OCI-M1 (cell line): Measurements from ENCODE around the gene DPH6.
A peak's percentile ranks its signal among the peaks of the same experiment; 100 is the strongest.
"Not testable (repeated sequence)": the region's sequence is repeated elsewhere in the genome, so short reads cannot be mapped to it uniquely, and the experiment has no call there.

Experiments
- DNase-seq: peaks from one replicate; lab custom pipeline; 2025; lab: John Stamatoyannopoulos, UW

The DPH6 gene

DNA sequence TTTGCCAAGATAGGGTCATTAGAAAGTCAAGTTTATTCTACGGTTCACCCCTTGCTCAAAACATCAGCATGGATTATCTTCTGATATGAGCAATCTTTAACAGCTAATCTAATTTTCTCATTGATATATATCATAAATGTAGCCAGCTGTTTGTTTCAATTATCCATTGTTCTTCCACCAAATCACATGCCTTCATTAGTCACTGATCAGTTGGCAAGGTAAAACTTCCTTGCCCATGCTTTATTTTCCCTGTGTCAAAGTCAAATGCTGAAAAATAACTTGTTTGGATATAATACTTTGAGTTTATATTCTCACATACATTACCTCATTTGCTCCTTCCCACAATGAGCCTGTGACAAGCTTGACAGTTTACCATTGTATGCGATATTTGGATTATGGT, 60.6 kb downstream of the DPH6 start:
- DNase-seq: no peak

DNA sequence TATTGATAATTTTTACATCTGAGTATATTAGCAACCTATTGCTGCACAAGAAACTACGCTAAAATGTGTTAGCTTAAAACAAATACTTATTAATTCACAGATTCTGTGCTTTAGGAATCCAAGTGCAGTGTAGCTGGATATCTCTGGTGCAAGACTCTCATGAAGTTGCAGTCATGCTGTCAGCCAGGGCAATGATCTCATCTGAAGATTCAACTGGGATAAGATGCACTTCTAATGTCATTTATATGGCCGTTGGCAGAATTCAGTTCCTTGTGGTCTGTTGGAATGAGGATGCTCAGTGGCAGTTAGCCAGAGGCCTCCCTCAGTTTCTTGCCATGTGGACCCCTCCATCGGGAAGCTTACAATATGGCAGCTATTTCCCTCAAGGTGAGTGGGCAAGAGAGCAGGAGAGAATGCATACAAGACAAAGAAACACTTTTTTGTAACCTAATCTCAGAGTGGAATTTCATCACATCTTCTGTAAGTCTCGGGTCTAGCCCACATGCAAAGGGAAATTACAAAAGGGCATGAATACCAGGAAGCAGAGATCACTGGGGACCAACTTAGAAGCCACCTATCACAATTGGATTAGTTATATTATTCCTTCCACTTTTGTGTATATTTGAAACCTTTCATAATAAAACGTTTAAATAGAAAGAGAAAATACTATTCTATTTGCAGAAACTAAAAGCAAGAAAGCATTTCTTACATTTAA, 61.6 kb downstream of the DPH6 start:
- no peak for DNase-seq

DNA sequence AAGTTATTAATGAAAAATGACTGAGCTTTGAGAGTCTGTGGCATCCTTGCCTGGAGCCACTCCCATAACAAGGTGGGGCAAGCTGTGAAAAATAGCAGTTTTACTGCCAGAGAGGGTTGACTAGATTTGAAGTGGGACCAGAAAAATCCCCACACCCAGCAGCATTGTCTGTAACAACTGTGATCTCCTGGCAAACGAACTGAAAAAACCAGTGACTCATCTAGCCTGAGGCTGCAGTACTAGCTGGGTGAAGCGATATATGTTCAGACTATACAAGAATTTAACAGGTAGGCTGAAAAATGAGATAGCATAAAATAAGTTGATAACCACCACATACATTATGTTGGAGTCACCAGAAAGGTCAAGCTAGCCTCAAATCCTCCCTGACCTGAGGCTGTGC, 64.0 kb downstream of the DPH6 start:
- peak; percentile 73 for DNase-seq

DNA sequence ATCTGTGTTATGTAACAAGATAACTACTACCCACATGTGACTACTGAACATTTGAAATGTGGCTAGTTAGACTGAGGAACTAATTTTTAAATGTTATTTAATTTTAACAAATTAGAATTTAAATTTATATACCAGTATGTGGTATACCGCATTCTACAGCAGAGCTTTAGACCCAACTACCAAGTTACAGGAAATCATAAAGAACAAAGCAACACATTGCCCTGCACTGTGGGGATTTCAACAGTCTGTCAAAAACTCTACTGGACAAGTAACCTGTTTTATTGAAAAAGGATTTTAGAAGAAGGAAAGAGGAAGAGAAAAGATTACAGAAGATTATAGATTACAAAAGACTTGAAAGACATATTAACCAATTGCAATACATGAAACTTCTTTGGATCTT, 64.9 kb downstream of the DPH6 start:
- DNase-seq: peak; percentile 13

DNA sequence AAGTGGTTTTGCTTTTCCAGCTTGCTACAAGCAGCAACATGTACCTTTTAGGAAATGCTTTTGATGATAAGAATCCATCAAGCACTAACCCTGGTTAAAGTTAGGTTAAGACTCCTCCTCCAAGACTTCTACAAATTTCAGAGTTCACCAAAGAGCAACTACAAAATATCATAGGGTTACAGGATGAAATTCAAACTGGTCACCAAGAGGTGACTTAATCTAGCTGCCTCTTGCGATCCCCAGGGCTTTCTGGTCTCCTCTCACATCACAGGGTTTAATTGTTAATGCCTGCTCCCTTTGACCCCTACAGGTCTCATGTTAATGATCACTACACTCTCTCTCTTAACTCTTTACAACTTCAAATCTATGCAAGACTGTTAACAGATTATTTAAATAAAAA, 66.5 kb downstream of the DPH6 start:
- DNase-seq: peak; percentile 25

DNA sequence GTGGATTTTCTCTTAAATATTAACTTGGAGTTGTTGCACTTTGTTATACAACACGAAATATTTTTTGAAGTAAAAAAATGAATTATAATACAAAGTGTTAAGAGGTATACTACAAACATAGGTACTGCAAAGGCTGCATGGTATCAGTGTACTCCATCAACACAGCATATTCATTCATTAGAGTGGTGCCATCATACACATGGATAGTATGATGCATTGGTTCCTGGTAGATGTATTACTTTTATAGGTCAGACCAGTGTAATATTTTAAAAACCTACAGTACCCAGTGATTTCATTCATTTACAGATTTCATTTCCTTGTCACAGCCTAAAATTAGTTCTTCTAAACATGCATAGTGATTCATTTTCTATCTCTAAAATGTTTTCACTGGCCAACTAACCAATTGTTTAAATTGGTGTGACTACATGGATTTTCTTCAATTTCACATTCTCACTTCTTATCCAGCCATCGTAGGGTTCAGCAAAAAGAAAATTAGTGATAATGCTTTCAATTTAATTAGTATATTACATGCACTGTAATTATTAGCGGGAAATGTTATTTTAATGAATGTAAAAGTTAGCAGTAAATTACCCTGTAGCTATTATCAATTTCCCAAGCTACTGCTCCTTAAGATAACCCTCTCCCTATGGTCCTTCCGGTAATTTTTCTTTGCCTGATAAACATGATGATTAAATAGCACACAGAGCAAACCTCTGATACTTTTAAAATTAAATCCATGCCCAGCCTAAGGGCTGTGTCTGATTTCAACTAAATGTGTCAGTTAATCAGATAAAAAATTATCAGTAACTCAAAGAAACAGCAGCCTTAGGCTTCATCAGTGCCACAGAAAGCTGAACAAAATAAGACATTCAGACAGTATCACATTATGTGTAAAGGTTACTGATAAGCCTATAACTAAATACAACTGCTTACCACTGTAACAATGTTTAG, 68.4 kb downstream of the DPH6 start:
- DNase-seq: peak; percentile 34

DNA sequence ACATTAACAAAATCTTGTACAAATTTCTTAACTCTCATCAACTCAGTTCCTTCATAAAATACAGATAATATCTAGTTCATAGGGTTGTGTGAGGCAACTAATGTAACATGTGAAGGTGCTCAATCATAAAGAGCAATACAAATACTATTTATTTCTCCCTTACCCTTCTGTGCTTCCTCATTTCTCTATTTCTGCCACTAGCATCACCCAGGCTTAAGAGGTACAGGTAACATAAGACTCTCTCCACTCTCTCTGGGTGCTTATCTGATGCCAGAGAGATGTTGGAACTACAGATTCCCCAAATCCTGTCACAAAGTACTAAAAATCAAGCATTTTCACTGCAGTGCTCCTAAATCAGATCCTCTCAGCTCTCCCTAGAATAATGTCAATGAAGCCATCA, 74.9 kb downstream of the DPH6 start:
- DNase-seq: no peak

DNA sequence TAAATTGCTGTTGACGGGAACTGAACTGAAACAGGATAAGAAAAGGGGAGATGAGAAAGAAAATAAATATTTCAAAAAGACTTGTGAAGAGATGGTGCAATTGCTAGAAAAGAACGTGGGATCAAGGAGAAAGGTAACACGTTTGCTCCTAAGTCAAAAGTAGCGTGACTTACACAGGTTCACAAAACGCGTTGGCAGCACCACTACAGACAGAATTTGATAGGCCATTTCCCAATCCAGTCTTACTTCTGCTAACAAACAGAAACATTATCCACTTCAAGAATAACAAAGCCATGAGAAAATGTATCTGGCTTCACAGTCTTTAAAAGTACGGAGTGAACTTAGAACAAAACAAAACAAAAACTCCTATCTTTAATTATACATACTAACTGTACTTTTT, 75.5 kb downstream of the DPH6 start:
- no peak for DNase-seq

DNA sequence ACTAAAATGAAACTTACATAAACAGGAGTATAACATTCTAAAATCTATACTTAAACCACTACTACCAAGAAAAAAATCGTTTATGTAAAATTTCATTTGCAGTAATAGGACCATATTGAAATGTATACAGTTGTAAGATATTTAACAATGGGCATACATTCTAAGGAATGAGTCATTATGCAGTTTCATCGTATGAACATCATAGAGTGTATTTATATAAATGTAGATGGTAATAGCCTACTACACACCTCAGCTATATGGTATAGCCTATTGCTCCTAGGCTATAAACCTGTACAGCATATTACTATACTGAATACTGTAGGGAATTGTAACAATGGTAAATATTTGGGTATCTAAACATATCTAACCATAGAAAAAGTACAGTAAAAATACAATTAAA, 79.5 kb downstream of the DPH6 start:
- DNase-seq: no peak

DNA sequence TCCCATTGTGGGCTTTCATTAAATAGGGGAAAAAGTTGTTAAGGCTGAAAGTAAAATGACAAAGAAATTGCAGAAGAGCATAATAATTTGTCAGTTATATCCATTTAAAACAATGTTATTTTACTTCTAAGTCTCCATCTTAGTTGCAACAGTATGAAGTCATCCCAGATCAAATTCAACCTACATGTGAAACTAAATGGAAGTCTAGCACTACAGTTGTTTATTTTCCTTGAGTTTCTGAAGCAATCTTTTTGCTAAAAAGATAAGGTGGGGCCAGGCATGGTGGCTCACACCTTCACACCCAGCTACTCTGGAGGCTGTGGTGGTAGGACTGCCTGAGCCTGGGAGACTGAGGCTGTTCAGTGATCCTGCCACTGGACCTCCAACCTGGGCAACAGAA, 80.2 kb downstream of the DPH6 start:
- DNase-seq: no peak

DNA sequence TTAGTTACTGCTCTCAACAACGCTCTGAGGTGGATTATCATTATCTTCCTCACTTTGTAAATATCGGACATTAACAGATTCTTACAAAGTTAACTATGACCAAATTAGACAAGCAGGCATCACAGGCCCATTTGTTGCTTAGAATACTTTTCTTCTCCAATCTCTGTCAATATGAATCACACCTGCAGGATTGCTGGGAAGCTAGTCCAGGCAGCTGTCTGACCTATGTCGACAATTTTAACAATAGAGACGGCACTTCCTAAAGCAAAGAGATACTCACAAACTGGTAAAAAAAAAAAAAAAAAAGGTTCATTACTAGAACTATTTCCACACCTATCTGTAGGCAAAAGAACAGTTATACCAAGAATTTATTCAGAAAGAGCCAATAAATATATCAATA, 85.3 kb downstream of the DPH6 start:
- DNase-seq: no peak

DNA sequence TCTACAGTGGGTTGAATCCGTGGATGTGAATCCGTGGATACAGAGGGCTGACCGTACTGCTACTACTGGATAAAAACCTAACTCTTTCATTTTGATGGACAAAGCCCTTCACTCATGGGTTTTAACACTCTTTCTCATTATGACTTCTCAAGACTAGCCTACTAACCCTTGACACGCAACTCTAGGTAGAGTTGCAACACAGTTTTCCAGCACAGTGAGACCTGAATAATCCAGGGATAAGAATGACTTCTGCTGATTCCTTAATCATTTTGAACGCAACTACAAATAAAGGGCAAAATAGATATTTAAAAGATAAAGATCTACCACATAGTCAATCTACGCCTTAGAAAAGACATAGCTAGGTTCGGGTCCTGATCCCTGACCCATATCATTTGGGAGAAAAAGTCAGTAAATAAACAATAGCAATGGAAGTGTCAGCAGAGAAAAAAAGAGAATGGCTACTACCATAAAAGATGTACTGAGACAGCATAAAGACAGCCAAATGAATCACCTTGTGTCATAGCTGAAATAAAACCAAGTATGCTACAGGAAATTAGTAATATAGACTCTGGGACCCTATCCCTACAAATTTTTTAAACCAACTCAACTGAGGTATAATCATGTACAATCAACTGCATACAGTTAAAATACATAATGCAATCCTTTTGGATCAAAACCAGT, 87.6 kb downstream of the DPH6 start:
- DNase-seq: no peak

DNA sequence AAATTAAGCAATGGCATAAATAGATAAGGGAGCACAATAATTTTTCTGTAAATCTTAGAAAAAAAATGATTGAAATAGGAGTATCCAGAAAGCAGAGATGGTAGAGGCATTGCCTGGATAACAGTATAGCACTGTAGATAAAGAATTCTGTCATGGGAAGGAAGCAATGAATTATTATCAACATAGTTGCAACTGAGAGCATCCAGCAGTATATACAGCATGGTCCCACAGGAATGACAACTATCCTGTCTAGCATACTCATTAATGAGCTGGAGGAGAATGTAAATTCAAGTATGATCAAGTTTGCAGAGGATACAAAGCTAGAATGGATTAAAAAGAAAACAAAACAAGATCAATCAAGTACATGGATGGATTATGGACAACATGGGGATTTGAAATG, 90.8 kb downstream of the DPH6 start:
- DNase-seq: no peak

DNA sequence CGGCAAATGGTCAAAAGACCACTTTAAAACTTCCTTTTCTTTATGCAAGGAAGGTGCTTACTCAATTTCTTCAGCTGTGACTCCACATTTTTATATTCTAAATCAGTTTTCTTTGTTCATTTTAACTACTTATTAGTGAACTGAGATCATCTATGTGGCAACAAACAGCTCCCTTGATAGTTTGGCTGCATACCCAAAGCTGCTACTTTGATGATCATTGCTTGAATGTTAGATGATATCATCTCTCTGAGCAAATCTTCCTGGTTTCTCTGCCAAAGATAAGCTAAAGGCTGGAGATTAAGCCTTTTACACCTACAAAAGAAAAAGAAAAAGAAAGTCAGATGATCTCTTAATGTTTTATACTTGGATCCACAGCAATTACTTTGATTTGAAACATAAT, 95.5 kb downstream of the DPH6 start:
- no peak for DNase-seq

DNA sequence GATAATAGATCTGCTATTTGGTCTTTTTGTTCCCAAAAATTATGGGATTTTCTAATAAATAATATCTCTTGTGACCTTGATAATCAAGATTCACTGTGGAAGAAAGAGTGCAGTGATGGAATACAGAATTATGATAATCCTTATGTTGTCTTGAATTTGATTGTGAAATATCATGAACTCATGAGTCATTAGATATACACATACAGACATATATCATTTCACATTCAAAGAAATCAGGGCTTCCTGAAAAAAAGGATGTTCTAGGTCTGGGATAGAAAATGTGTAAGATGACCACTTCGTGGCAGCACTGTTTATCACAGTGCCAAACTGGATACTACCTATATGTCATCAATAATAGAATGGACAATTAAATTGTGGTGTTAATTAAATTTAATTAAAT, 97.7 kb downstream of the DPH6 start:
- peak; percentile 3 for DNase-seq

DNA sequence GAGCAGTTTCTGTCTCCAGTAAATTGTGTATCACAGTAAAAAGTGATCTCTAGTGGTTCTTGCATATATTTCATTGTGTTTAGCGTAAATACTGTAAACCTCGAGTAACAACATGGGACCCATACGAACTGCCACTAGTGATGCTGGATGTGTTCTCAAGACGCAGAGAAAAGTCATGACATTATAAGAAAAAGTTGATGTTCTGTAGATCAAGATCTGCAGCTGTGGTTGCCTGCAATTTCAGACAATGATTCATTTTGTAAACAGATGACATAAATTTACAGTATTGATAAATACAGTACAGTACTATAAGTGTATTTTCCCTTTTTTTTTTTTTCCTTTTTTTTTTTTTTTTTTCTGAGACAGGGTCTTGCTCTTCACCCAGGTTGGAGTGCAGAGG, 100.1 kb downstream of the DPH6 start:
- DNase-seq: no peak

DNA sequence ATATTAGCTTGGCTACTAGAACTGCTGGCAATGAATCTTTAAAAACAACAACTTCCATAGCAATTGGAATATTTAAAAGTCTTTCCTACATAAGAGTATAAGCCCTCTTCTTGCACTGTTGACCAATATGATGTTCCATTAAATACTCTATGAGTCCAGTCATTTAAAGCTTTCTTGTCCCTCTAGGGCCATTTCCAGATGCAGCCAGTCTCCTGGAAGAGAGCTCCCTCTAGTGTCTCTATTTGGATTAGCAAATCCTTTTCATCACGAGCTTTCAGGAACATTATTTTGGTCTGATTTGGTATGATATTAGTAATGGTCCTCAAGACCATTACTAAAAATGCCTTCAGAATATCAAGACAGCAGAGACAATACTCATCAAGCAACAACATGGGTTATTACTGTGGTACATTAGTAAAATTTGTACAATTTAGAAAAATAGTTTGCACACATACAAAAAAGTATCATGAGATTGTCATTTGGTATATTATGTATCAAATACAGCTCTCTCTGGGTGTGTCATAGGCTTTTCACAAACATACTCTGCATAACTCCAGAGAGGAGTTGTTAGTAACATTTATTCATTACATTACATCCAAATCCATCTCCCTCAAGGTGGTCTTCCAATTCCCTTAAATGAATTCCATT, 101.3 kb downstream of the DPH6 start:
- peak; percentile 80 for DNase-seq

DNA sequence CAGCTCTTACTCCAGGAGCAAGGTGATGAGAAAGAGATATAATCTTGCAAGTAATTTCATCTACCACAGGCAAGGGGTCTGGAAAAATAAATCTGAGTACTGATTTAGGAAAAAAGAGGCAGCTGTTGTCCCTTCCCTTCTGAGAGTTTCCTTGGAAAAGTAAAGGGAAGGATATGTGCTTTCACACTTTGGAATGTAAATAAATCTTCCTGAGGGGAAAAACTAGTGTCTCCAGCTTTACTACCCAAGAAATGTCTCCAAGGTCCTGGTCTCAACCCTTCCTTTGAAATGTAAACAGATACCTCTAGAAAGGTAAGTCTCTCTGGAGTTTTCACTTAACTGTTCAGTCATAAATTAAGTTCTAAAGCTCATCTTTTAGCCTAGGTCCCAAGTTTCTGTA, 102.6 kb downstream of the DPH6 start:
- DNase-seq: no peak

DNA sequence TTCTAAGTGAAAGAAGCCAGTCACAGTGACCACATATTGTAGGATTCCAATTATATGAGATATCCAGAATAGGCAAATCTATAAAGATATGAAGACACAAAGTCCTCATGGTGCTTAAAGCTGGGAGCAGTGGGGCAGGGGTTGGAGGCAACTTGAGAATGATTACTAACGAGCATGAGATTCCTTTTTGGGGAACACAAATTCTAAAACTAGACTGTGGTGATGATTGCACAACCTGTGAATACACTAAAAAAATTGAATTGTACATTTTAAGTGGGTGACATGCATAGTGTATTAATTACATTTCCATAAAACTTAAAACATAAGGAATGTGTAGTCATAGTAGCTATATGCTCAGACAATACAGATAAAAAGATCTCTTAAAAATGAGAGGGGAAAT, 103.2 kb downstream of the DPH6 start:
- no peak for DNase-seq

DNA sequence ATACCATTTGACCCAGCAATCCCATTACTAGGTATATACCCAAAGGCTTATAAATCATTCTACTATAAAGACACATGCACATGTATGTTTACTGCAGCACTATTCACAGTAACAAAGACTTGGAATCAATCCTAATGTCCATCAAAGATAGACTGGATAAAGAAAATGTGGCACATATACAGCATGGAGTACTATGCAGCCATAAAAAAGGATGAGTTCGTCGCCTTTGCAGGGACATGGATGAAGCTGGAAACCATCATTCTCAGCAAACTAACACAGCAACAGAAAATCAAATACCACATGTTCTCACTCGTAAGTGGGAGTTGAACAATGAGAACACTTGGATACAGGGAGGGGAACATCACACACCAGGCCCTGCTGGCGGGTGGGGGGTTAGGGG, 104.7 kb downstream of the DPH6 start:
- not testable (repeated sequence) for DNase-seq

DNA sequence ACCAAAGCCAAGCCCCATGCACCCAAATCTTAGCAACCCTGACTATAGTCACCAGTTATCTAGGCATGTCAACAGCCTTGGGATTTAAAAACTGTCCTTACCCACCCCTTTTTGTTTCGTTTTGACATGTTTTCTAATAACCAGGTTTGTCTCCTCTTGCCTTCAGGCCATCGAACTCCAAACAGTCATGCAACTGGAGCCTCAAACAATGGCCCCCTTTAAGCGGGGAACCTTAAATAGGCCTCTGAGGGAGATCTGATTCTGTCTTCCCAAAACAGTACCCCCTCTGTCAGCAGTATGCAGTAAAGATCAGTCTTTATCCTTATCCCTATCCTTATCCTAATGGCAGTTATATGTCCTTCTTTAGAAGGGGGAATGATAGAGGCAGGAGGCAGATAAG, 105.7 kb downstream of the DPH6 start:
- DNase-seq: no peak

DNA sequence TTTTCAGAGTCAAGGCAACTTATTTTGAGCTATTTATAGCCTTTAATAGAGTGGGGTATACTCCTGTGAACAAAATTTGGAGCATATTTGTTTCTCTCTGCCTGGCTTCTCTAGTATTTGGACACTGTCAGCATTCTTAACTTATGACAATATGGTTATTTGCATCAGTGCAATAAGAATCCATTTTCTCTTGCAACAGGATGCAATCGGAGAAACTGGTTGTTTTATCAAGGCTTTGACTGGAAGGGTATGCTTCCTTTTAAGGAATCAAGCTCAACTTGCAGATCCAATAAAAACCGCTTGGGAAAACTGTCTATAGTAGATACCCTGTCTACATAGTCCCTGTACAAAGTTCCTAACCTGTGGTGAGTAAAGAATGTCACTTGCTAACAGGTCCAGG, 106.7 kb downstream of the DPH6 start:
- DNase-seq: no peak
